ENCODE results near the gene VTA1.

GRCh38 chr6:142266060-142266459 is 119.0 kb downstream of the VTA1 start:
- no peak for TF ChIP-seq YY1 (IDR thresholded peaks at IDR 0.05; ENCODE audit: insufficient read depth, insufficient read length)
- no peak for TF ChIP-seq ZNF274 (IDR thresholded peaks at IDR 0.05; ENCODE audit: low read depth, low read length)
- TF ChIP-seq SUZ12 (IDR thresholded peaks at IDR 0.05; ENCODE audit: extremely low read depth, insufficient read depth, insufficient read length), result no peak
